HEK293 (cell line): ENCODE data around the gene HDC.

ENCODE experiments used
- ZNF202 ChIP-seq: fragments of 450-650 bp; formaldehyde crosslinking; IDR thresholded peaks from 2 replicates; pipeline ENCODE4 v1.5.1; 2016; ENCODE audit warnings: missing biosample characterization, missing genetic modification characterization, borderline replicate concordance
- TF ChIP-seq, protein P1 (sequence below): fragments of 450-650 bp; formaldehyde crosslinking; IDR thresholded peaks from 2 replicates; pipeline ENCODE4 v1.5.1; 2016; ENCODE audit warnings: missing biosample characterization, missing genetic modification characterization

DNA sequence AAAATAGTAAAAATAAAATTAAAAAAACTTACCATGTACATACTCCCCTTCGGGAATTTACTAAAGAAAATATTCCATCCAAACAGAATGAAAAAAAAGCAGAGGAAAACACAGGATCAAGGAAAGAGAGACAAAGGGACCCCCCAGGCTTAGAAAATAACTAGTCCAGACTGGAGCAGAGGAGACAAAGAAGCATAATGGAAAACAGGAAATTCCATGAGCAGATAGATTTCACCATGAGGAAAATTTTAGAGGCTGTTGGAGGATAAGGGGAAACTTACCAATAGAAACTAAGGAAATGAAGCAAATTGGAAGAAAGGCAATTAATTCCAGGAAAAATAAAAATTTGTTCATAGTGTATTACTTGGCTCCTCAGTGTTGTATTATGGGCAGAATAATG, 46.8 kb downstream of the HDC start:
- TF ChIP-seq, protein P1, sequence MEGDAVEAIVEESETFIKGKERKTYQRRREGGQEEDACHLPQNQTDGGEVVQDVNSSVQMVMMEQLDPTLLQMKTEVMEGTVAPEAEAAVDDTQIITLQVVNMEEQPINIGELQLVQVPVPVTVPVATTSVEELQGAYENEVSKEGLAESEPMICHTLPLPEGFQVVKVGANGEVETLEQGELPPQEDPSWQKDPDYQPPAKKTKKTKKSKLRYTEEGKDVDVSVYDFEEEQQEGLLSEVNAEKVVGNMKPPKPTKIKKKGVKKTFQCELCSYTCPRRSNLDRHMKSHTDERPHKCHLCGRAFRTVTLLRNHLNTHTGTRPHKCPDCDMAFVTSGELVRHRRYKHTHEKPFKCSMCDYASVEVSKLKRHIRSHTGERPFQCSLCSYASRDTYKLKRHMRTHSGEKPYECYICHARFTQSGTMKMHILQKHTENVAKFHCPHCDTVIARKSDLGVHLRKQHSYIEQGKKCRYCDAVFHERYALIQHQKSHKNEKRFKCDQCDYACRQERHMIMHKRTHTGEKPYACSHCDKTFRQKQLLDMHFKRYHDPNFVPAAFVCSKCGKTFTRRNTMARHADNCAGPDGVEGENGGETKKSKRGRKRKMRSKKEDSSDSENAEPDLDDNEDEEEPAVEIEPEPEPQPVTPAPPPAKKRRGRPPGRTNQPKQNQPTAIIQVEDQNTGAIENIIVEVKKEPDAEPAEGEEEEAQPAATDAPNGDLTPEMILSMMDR (tag by site-specific recombination) = no peak
- TF ChIP-seq ZNF202 (tag by site-specific recombination) = no peak
